K562 (cell line): ENCODE results near the gene RNASEH2A. TPM values are rescaled to one million over a fixed set of nuclear protein-coding genes. Genes with fewer than 3 reads are reported as not detected.

ENCODE experiments used
- CHCHD3 ChIP-seq: fragments of 250-450 bp; sonication (Bioruptor Pico); IDR thresholded peaks from 2 replicates; pipeline ENCODE4 v2.1.2; 2022; ENCODE audit warnings: mild to moderate bottlenecking
- DIDO1 ChIP-seq: fragments of 450-650 bp; IDR thresholded peaks from 2 replicates; pipeline ENCODE4 v1.6.1; 2016; ENCODE audit warnings: low read depth, missing biosample characterization, missing genetic modification characterization
- EZH2 ChIP-seq: IDR thresholded peaks from 2 replicates; pipeline ENCODE4 v1.6.1; 2012; ENCODE audit warnings: low read depth, mild to moderate bottlenecking, inconsistent platforms, low read length, borderline replicate concordance
- HDAC3 ChIP-seq: fragments of 450-650 bp; IDR thresholded peaks from 2 replicates; pipeline ENCODE4 v1.6.1; 2018; ENCODE audit warnings: borderline replicate concordance, mild to moderate bottlenecking, moderate library complexity; ENCODE audit not compliant: partially characterized antibody
- ID3 ChIP-seq, 2 experiments: fragments of 250-450 bp in 1 of 2; fragments of 450-650 bp in 1 of 2; sonication (Bioruptor Pico) in 1 of 2; IDR thresholded peaks; 2 replicates each; pipeline versions ENCODE4 v1.6.1 to v1.8.0; 2016 to 2021; ENCODE audit warnings: mild to moderate bottlenecking in 2 of 2, moderate library complexity in 2 of 2, missing compliant biosample characterization in 1 of 2, missing genetic modification characterization in 1 of 2
- IRF1 ChIP-seq: sonication (generic); formaldehyde crosslinking; IDR thresholded peaks from 2 replicates; pipeline ENCODE4 v1.8.0; 2022; ENCODE audit warnings: missing genetic modification reagents, mild to moderate bottlenecking, borderline replicate concordance
- MLX ChIP-seq, 2 experiments: fragments of 450-650 bp in 1 of 2; sonication (generic) in 1 of 2; formaldehyde crosslinking; conservative IDR thresholded peaks; 2 replicates each; pipeline versions ENCODE4 v1.4.0 to v1.8.1; 2020 to 2022; ENCODE audit warnings: mild to moderate bottlenecking in 1 of 2, missing genetic modification reagents in 1 of 2
- MYNN ChIP-seq, 2 experiments: sonication (generic); formaldehyde crosslinking in 1 of 2; IDR thresholded peaks; 2 replicates each; pipeline versions ENCODE4 v1.5.0 to v1.6.1; 2016 to 2020; ENCODE audit warnings: antibody characterized with exemption in 1 of 2, missing genetic modification reagents in 1 of 2
- UBTF ChIP-seq, 2 experiments: IDR thresholded peaks; 2 replicates each; pipeline ENCODE4 v1.6.1; 2012; ENCODE audit warnings: improper control_type of control experiment in 2 of 2, low read depth in 2 of 2, low read length in 2 of 2, borderline replicate concordance in 1 of 2
- ZMIZ1 ChIP-seq, 2 experiments: fragments of 150-350 bp in 1 of 2; IDR thresholded peaks; 2 replicates each; pipeline ENCODE4 v1.6.1; 2012 to 2016; ENCODE audit warnings: low read depth in 2 of 2, low read length in 2 of 2, mild to moderate bottlenecking in 1 of 2, moderate library complexity in 1 of 2
- ZNF146 ChIP-seq: IDR thresholded peaks from one replicate; pipeline ENCODE4 v1.6.1; 2018; ENCODE audit warnings: missing compliant biosample characterization; ENCODE audit not compliant: unreplicated experiment
- polyA plus RNA-seq, 8 experiments: library from polyadenylated mRNA; depleted of rRNA in 4 of 8; stranded (reverse) in 5 of 8; unstranded in 3 of 8; fragments of >200 nt; fragmentation: Nextera tagmentation in 2 of 8; fragmentation: Illumina TruSeq in 1 of 8; extraction: Ambion mirVana in 2 of 8; extraction: Trizol in 1 of 8; gene quantifications; 2 replicates each; pipeline versions ENCODE4 v1.2.1 to v1.2.3, GENCODE V29; 2011 to 2014; ENCODE audit warnings: inconsistent platforms in 1 of 8, missing spikeins in 1 of 8
- total RNA-seq, 7 experiments: library from RNA; depleted of rRNA in 6 of 7; stranded (reverse); fragments of >200 nt in 6 of 7; fragmentation: Illumina TruSeq in 2 of 7; extraction: Trizol in 2 of 7; gene quantifications; 2 replicates each; pipeline versions ENCODE4 v1.2.1 to v1.2.3, GENCODE V29; 2011 to 2021; ENCODE audit warnings: low replicate concordance in 1 of 7
- TF ChIP-seq, protein P1 (sequence below): sonication (generic); formaldehyde crosslinking; IDR thresholded peaks from 2 replicates; pipeline ENCODE4 v1.8.1; 2023; ENCODE audit warnings: mild to moderate bottlenecking, missing genetic modification reagents
- TF ChIP-seq, protein P2 (sequence below): fragments of 450-650 bp; IDR thresholded peaks from 2 replicates; pipeline ENCODE4 v1.6.1; 2016; ENCODE audit warnings: antibody characterized with exemption

Gene RNASEH2A
- total and polyA plus RNA-seq, 9 of the 15 experiments (the other 6 are each of a cell fraction or from before 2014, with no cell fraction given) = 22.3 to 78.0 (median 61.7) TPM

- TF ChIP-seq UBTF (IDR thresholded peaks at IDR 0.05; ENCODE audit: borderline replicate concordance in 1 of 2, low read depth in 2 of 2, low read length in 2 of 2) (0 out of 4 replicates have a peak, but pooled peaks of 1 of the 2 experiments have one; percentile 23), MYNN (IDR thresholded peaks at IDR 0.05) (peak; percentile 86; the same call in 1 of the 2 replicates), MYNN (CRISPR knock-in tag; IDR thresholded peaks at IDR 0.05) (no peak), ZNF146 (no peak), DIDO1 (no peak), EZH2 (no peak), ZMIZ1 (IDR thresholded peaks at IDR 0.05; ENCODE audit: low read depth in 2 of 2, low read length in 2 of 2) (peak in 1 of 2 experiments; percentile 88; a peak in 2 of 4 replicates), IRF1 (no peak), MLX (CRISPR knock-in tag; conservative IDR thresholded peaks at IDR 0.05) (no peak), CHCHD3 (CRISPR knock-in tag) (no peak), ID3 (CRISPR knock-in tag; IDR thresholded peaks at IDR 0.05) (no peak), ID3 (tag; IDR thresholded peaks at IDR 0.05) (peak; percentile 52; the same call in 1 of the 2 replicates), HDAC3 (peak; percentile 74)
- TF ChIP-seq, protein P1, sequence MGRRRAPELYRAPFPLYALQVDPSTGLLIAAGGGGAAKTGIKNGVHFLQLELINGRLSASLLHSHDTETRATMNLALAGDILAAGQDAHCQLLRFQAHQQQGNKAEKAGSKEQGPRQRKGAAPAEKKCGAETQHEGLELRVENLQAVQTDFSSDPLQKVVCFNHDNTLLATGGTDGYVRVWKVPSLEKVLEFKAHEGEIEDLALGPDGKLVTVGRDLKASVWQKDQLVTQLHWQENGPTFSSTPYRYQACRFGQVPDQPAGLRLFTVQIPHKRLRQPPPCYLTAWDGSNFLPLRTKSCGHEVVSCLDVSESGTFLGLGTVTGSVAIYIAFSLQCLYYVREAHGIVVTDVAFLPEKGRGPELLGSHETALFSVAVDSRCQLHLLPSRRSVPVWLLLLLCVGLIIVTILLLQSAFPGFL (CRISPR knock-in tag) = no peak
- TF ChIP-seq, protein P2, sequence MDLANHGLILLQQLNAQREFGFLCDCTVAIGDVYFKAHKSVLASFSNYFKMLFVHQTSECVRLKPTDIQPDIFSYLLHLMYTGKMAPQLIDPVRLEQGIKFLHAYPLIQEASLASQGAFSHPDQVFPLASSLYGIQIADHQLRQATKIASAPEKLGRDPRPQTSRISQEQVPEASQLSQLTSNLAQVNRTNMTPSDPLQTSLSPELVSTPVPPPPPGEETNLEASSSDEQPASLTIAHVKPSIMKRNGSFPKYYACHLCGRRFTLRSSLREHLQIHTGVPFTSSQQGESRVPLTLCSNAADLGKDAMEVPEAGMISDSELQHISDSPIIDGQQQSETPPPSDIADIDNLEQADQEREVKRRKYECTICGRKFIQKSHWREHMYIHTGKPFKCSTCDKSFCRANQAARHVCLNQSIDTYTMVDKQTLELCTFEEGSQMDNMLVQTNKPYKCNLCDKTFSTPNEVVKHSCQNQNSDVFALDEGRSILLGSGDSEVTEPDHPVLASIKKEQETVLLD = peak; percentile 78
Observed at GRCh38 chr19:12784394-12784870, 22.0 kb upstream of the RNASEH2A start (continued).
